ENCODE measurements around the gene PTPN11.

GRCh38 chr12:112381406-112381882 lies 37.3 kb upstream of the PTPN11 start:
- TF ChIP-seq EZH2 (IDR thresholded peaks at IDR 0.05; ENCODE audit: low read length, unreplicated experiment) (no peak), CTCF (conservative IDR thresholded peaks at IDR 0.05; ENCODE audit: low read depth, low read length) (no peak), EZH2phosphoT487 (IDR thresholded peaks at IDR 0.05; ENCODE audit: borderline replicate concordance, low read length) (no peak)

Data from PC-3 (cell line).